GM06990 (cell line): ENCODE measurements around the gene NUDT5.
"Not testable (repeated sequence)": the region's sequence is repeated elsewhere in the genome, so short reads cannot be mapped to it uniquely, and the experiment has no call there.

ENCODE experiments used
- DNase-seq: peaks from one replicate; pipeline ENCODE4 v3.0.0-alpha.2; 2011; ENCODE audit not compliant: insufficient read length; ENCODE audit errors: extremely low read depth
- H3K27me3 ChIP-seq: replicated peaks from 2 replicates; pipeline ENCODE4 v1.6.0; 2011; ENCODE audit warnings: low read length; ENCODE audit not compliant: control insufficient read depth, insufficient read depth
- H3K36me3 ChIP-seq: 2 replicates; pipeline ENCODE4 v1.5.1; 2011; ENCODE audit warnings: low read length; ENCODE audit not compliant: control insufficient read depth, insufficient read depth
- H3K4me3 ChIP-seq: replicated peaks from 2 replicates; pipeline ENCODE4 v1.5.1; 2011; ENCODE audit warnings: low read depth, mild to moderate bottlenecking, control low read depth, low read length
- CTCF ChIP-seq: IDR thresholded peaks from 2 replicates; pipeline ENCODE4 v1.5.1; 2011; ENCODE audit warnings: low read length, control low read depth, mild to moderate bottlenecking, inconsistent platforms; ENCODE audit not compliant: insufficient read depth, poor library complexity, severe bottlenecking

Gene NUDT5

GRCh38 chr10:12235796-12236195 lies 40.1 kb upstream of the NUDT5 start:
- Histone ChIP-seq H3K36me3 (peaks cover 9% of the 10 kb centered on the region), H3K4me3 (no peak overlapping the region), H3K27me3 (no peaks in the 10 kb centered on the region)
- no peak for DNase-seq
- TF ChIP-seq CTCF, result no peak

- H3K27me3 ChIP-seq, result no peaks in the 10 kb centered on the region
- no peak for DNase-seq
- TF ChIP-seq CTCF, result no peak
- H3K36me3 ChIP-seq, result peaks cover 9% of the 10 kb centered on the region
- no peak overlapping the region for H3K4me3 ChIP-seq
Measured at GRCh38 chr10:12235116-12235694, 39.5 kb upstream of the NUDT5 start.

GRCh38 chr10:12234687-12235086 lies 39.0 kb upstream of the NUDT5 start:
- not testable (repeated sequence) for H3K4me3 ChIP-seq, DNase-seq, H3K27me3 ChIP-seq
- peaks cover 12% of the 10 kb centered on the region for H3K36me3 ChIP-seq

- DNase-seq, result no peak
- H3K36me3 ChIP-seq, result peaks cover 14% of the 10 kb centered on the region
- no peak overlapping the region for H3K4me3 ChIP-seq
- no peaks in the 10 kb centered on the region for H3K27me3 ChIP-seq
- TF ChIP-seq CTCF, result no peak
Measured at GRCh38 chr10:12228851-12229250, 33.2 kb upstream of the NUDT5 start.

GRCh38 chr10:12226438-12226837 lies 30.7 kb upstream of the NUDT5 start:
- H3K36me3 ChIP-seq, result peaks cover 18% of the 10 kb centered on the region
- not testable (repeated sequence) for H3K27me3 ChIP-seq, H3K4me3 ChIP-seq, DNase-seq

- TF ChIP-seq CTCF, result no peak
- Histone ChIP-seq H3K36me3 (peaks cover 21% of the 10 kb centered on the region), H3K27me3 (no peaks in the 10 kb centered on the region), H3K4me3 (no peak overlapping the region)
- no peak for DNase-seq
Measured at GRCh38 chr10:12225444-12225843, 29.8 kb upstream of the NUDT5 start.
